Endothelial cell of umbilical vein (primary cell): ENCODE measurements around the gene LRSAM1. TPM values are rescaled to one million over a fixed set of nuclear protein-coding genes. Genes with fewer than 3 reads are reported as not detected.

Source experiments
- BruUV-seq: library from RNA; stranded (reverse); fragments of 400-500 nt; replicated peaks from 2 replicates; lab custom pipeline; 2021; lab: Mats Ljungman, UMichigan
- CTCF ChIA-PET: fragments of 300-600, 350-600 bp; sonication (Branson Sonifier 250); formaldehyde crosslinking; loops from one replicate; lab custom pipeline; 2021; ENCODE audit warnings: antibody characterized with exemption, inconsistent platforms; lab: Charles Lee
- POLR2A ChIA-PET: fragments of 300-600, 350-600 bp; sonication (Branson Sonifier 250); formaldehyde crosslinking; loops from one replicate; lab custom pipeline; 2021; ENCODE audit warnings: antibody characterized with exemption, inconsistent platforms; lab: Charles Lee
- DNase-seq: peaks from one replicate; pipeline ENCODE4 v3.0.0-alpha.2; 2011; ENCODE audit warnings: low read depth, low spot score
- FAIRE-seq: peaks from 2 replicates; lab custom pipeline; 2011; peaks lifted over from hg19 to GRCh38; lab: Jason Lieb, UNC
- H2AFZ ChIP-seq: 2 replicates; pipeline ENCODE4 v1.6.0; 2012; ENCODE audit warnings: low read depth, low read length, control low read depth, inconsistent platforms
- H3K27ac ChIP-seq: 2 replicates; pipeline ENCODE4 v1.5.1; 2011; ENCODE audit warnings: low read depth, mild to moderate bottlenecking, control low read depth, low read length, moderate library complexity; ENCODE audit not compliant: insufficient read depth
- H3K27me3 ChIP-seq, 2 experiments: 2 replicates each; pipeline versions ENCODE4 v1.6.0 to v1.6.1; 2011; ENCODE audit warnings: low read length in 2 of 2, mixed read lengths in 1 of 2; ENCODE audit not compliant: control insufficient read depth in 2 of 2, insufficient read depth in 2 of 2
- H3K36me3 ChIP-seq, 2 experiments: 2 replicates in 1 of 2; 3 replicates in 1 of 2; pipeline ENCODE4 v1.5.1; 2011; ENCODE audit warnings: low read length in 2 of 2, mild to moderate bottlenecking in 1 of 2, moderate library complexity in 1 of 2; ENCODE audit not compliant: control insufficient read depth in 2 of 2, insufficient read depth in 2 of 2; ENCODE audit errors: extremely low read depth in 1 of 2
- H3K4me1 ChIP-seq: 3 replicates; pipeline ENCODE4 v1.5.1; 2011; ENCODE audit warnings: mild to moderate bottlenecking, low read length; ENCODE audit not compliant: control insufficient read depth, insufficient read depth; ENCODE audit errors: extremely low read depth
- H3K4me2 ChIP-seq: 2 replicates; pipeline ENCODE4 v1.6.1; 2011; ENCODE audit warnings: low read length, control low read depth, mixed read lengths; ENCODE audit not compliant: insufficient read depth
- H3K4me3 ChIP-seq, 3 experiments: fragments of 200-600 bp in 1 of 3; sonication (generic), shearing (Covaris generic) in 1 of 3; replicated peaks in 1 of 3; 2 replicates each; pipeline ENCODE4 v1.5.1; 2011 to 2016; ENCODE audit warnings: control low read depth in 3 of 3, low read length in 3 of 3, mild to moderate bottlenecking in 2 of 3, inconsistent platforms in 1 of 3, low read depth in 1 of 3, moderate library complexity in 1 of 3; ENCODE audit not compliant: insufficient read depth in 1 of 3
- H3K79me2 ChIP-seq: 2 replicates; pipeline ENCODE4 v1.6.0; 2012; ENCODE audit warnings: low read length, inconsistent platforms; ENCODE audit not compliant: control insufficient read depth, insufficient read depth
- H3K9ac ChIP-seq: replicated peaks from 2 replicates; pipeline ENCODE3; 2011; ENCODE audit warnings: low read length, control low read depth; ENCODE audit not compliant: insufficient read depth; ENCODE audit errors: extremely low read depth
- H3K9me1 ChIP-seq: replicated peaks from 3 replicates; pipeline ENCODE4 v1.6.0; 2011; ENCODE audit warnings: mild to moderate bottlenecking, low read length; ENCODE audit not compliant: control insufficient read depth, insufficient read depth; ENCODE audit errors: extremely low read depth
- H3K9me3 ChIP-seq: replicated peaks from 2 replicates; pipeline ENCODE4 v1.5.1; 2012; ENCODE audit warnings: low read length, inconsistent platforms; ENCODE audit not compliant: control insufficient read depth, insufficient read depth
- H4K20me1 ChIP-seq: replicated peaks from 2 replicates; pipeline ENCODE3; 2011; ENCODE audit warnings: mild to moderate bottlenecking, low read length; ENCODE audit not compliant: control insufficient read depth, insufficient read depth; ENCODE audit errors: extremely low read depth
- EZH2 ChIP-seq: IDR thresholded peaks from 2 replicates; pipeline ENCODE4 v1.6.1; 2012; ENCODE audit warnings: borderline replicate concordance, low read depth, mild to moderate bottlenecking, moderate library complexity, low read length, inconsistent platforms; ENCODE audit not compliant: severe bottlenecking
- FOS ChIP-seq: IDR thresholded peaks from 2 replicates; pipeline ENCODE4 v1.6.1; 2011; ENCODE audit warnings: mild to moderate bottlenecking, low read length, moderate library complexity, borderline replicate concordance; ENCODE audit not compliant: insufficient read depth
- GATA2 ChIP-seq: IDR thresholded peaks from 2 replicates; pipeline ENCODE4 v1.7.0; 2011; ENCODE audit warnings: low read depth, mild to moderate bottlenecking, moderate library complexity, mixed read lengths, low read length; ENCODE audit not compliant: insufficient read length, insufficient read depth
- JUN ChIP-seq: IDR thresholded peaks from 2 replicates; pipeline ENCODE4 v1.6.1; 2011; ENCODE audit warnings: borderline replicate concordance, low read depth; ENCODE audit not compliant: insufficient read length, insufficient read depth
- MAX ChIP-seq: IDR thresholded peaks from 2 replicates; pipeline ENCODE4 v1.6.1; 2011; ENCODE audit not compliant: insufficient read depth, insufficient read length
- MYC ChIP-seq: IDR thresholded peaks from one replicate; pipeline ENCODE4 v1.6.1; 2011; ENCODE audit warnings: mild to moderate bottlenecking, low read depth, low read length
- POLR2A ChIP-seq: IDR thresholded peaks from 2 replicates; pipeline ENCODE4 v1.6.1; 2012; ENCODE audit warnings: low read depth, mild to moderate bottlenecking, control low read depth, low read length
- POLR2AphosphoS5 ChIP-seq: IDR thresholded peaks from 2 replicates; pipeline ENCODE4 v1.6.1; 2012; ENCODE audit warnings: low read depth, mild to moderate bottlenecking, control low read depth, low read length, moderate library complexity; ENCODE audit not compliant: insufficient read depth
- dilution Hi-C: fragments of 300-500 bp; cut with MboI; formaldehyde crosslinking; loops from one replicate; pipeline ENCODE4 v1.15.0; 2019; ENCODE audit warnings: low sequenced_read_pairs; ENCODE audit not compliant: extremely low pct_ligation_motif_present
- intact Hi-C: fragments of 100-400 bp; cut with micrococcal nuclease; formaldehyde crosslinking; loops from one replicate; pipeline ENCODE4 v1.10.0; 2022
- polyA plus RNA-seq, 4 experiments: library from polyadenylated mRNA; depleted of rRNA in 3 of 4; stranded (reverse) in 3 of 4; unstranded in 1 of 4; fragments of >200 nt; gene quantifications; 2 replicates each; pipeline versions ENCODE4 v1.2.1 to v1.2.3, GENCODE V29; 2011 to 2012; ENCODE audit warnings: missing spikeins in 1 of 4
- total RNA-seq: library from RNA; stranded (reverse); gene quantifications from 2 replicates; pipeline ENCODE4 v1.2.3, GENCODE V29; 2021
- TF ChIP-seq, protein P1 (sequence below), 2 donors: IDR thresholded peaks; 1 replicate in 1 of 2; 2 replicates in 1 of 2; pipeline ENCODE4 v1.5.1; 2011; ENCODE audit warnings: low read length in 2 of 2, mild to moderate bottlenecking in 2 of 2, moderate library complexity in 2 of 2, control low read depth in 1 of 2, inconsistent platforms in 1 of 2, low read depth in 1 of 2; ENCODE audit not compliant: insufficient read depth in 1 of 2; ENCODE audit errors: extremely low read depth in 1 of 2

The LRSAM1 gene
- total and polyA plus RNA-seq, 2 donors (not counting 3 experiments of a cell fraction or from before 2014, with no cell fraction given): 10.8 to 18.9 TPM

DNA sequence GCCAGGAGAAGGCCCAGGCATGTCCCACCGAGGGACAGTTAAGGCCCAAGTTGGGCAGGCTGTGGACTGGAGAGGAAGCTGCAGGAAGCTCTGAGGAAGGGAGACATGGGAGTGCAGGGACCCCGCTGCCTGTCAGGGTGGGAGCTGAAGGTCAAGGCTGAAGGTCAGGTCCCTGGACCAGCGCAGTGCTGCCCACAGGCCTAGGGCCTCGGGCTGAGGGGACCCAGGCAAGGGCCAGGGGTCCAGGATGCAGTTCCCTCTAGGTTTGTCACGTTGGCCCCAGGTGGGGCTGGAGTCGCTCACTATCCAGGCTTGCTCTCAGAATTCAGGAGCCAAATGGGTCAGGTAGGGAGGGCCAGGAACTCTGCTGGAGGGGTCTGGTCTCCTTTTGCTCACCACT lies 84.1 kb downstream of the LRSAM1 start:
- H2AFZ ChIP-seq: no peak overlapping the region
- H3K9me1 ChIP-seq: no peaks in the 10 kb centered on the region
- no peak overlapping the region for H3K9ac ChIP-seq
- H3K4me1 ChIP-seq: peaks cover 20% of the 10 kb centered on the region
- no peak overlapping the region for H3K4me2 ChIP-seq
- no peaks in the 10 kb centered on the region for H4K20me1 ChIP-seq
- peaks cover 0 to 10% of the 10 kb centered on the region in 2 experiments for H3K36me3 ChIP-seq
- CTCF ChIA-PET: interaction anchor here (4.2 kb wide), 1 partner anchor 10 kb away, joined by 25 read pairs; no protein-coding TSS in a partner anchor
- no peak overlapping the region for H3K4me3 ChIP-seq
- no peaks in the 10 kb centered on the region for H3K9me3 ChIP-seq
- POLR2A ChIA-PET: no interaction called here
- FAIRE-seq: no peak
- intact Hi-C loops (no loop called here), dilution Hi-C loops (no loop called here)
- no peaks in the 10 kb centered on the region for H3K27me3 ChIP-seq
- TF ChIP-seq POLR2A: no peak
- TF ChIP-seq MAX: no peak
- TF ChIP-seq FOS: no peak
- no peak for TF ChIP-seq EZH2
- TF ChIP-seq JUN: no peak
- no peak for TF ChIP-seq GATA2
- TF ChIP-seq MYC: no peak
- TF ChIP-seq, protein P1, sequence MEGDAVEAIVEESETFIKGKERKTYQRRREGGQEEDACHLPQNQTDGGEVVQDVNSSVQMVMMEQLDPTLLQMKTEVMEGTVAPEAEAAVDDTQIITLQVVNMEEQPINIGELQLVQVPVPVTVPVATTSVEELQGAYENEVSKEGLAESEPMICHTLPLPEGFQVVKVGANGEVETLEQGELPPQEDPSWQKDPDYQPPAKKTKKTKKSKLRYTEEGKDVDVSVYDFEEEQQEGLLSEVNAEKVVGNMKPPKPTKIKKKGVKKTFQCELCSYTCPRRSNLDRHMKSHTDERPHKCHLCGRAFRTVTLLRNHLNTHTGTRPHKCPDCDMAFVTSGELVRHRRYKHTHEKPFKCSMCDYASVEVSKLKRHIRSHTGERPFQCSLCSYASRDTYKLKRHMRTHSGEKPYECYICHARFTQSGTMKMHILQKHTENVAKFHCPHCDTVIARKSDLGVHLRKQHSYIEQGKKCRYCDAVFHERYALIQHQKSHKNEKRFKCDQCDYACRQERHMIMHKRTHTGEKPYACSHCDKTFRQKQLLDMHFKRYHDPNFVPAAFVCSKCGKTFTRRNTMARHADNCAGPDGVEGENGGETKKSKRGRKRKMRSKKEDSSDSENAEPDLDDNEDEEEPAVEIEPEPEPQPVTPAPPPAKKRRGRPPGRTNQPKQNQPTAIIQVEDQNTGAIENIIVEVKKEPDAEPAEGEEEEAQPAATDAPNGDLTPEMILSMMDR (IDR thresholded peaks at IDR 0.05; ENCODE audit: extremely low read depth in 1 of 2, insufficient read depth in 1 of 2, low read depth in 1 of 2, low read length in 2 of 2): no peak
- no peak for TF ChIP-seq POLR2AphosphoS5
- DNase-seq: no peak
- H3K79me2 ChIP-seq: peaks cover 88% of the 10 kb centered on the region
- no TSS peak for BruUV-seq
- no peak overlapping the region for H3K27ac ChIP-seq
